NOMO-1 (cell line): ENCODE results near the gene DONSON.

ENCODE experiments used
- DNase-seq, 2 experiments: peaks; one replicate each; lab custom pipeline; 2025; ENCODE audit not compliant: unreplicated experiment in 2 of 2; lab: John Stamatoyannopoulos, UW

Gene DONSON

GRCh38 chr21:33562389-33562788 is 26.1 kb downstream of the DONSON start:
- DNase-seq: no peak

GRCh38 chr21:33561373-33561772 is 27.1 kb downstream of the DONSON start:
- DNase-seq: no peak

GRCh38 chr21:33560965-33561364 is 27.5 kb downstream of the DONSON start:
- DNase-seq: no peak

DNA sequence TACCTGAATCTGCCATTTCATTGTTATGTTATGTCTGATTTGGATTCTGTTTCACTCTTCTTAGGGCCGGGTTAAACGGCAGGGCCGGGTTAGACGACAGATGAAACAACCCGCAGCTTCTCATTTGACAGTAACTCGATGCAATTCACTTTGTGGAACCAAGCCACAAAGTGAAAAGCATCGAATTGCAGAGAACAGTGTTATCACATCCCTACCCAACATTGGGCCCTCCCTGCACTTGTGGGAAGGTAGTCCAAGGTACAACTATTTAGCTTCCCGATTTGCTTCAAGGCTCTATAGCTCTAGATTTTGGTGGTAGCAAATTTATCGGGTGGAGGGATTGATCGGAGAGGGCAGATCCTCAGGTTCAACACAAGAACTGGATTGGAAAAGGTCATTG is 28.7 kb downstream of the DONSON start:
- DNase-seq: no peak

GRCh38 chr21:33558777-33559421 is 29.6 kb downstream of the DONSON start:
- no peak for DNase-seq

- DNase-seq: no peak
Observed at GRCh38 chr21:33557447-33557846, 31.0 kb downstream of the DONSON start.

DNA sequence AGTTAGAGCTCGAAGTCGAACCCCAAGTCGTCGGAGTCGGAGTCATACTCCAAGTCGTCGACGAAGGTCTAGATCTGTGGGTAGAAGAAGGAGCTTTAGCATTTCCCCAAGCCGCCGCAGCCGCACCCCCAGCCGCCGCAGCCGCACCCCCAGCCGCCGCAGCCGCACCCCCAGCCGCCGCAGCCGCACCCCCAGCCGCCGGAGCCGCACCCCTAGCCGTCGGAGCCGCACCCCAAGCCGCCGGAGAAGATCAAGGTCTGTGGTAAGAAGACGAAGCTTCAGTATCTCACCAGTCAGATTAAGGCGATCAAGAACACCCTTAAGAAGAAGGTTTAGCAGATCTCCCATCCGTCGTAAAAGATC is 33.5 kb downstream of the DONSON start:
- DNase-seq: no peak

DNA sequence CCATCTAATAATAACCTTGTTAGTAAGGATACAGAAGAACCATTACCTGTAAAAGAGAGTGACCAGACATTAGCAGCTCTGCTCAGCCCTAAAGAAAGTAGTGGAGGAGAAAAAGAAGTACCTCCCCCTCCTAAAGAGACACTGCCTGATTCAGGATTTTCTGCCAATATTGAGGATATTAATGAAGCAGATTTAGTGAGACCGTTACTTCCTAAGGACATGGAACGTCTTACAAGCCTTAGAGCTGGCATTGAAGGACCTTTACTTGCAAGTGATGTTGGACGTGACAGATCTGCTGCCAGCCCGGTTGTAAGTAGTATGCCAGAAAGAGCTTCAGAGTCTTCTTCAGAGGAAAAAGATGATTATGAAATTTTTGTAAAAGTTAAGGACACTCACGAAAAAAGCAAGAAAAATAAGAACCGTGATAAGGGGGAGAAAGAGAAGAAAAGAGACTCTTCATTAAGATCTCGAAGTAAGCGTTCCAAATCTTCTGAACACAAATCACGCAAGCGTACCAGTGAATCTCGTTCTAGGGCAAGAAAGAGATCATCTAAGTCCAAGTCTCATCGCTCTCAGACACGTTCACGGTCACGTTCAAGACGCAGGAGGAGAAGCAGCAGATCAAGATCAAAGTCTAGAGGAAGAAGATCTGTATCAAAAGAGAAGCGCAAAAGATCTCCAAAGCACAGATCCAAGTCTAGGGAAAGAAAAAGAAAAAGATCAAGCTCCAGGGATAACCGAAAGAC is 34.1 kb downstream of the DONSON start:
- DNase-seq: no peak

DNA sequence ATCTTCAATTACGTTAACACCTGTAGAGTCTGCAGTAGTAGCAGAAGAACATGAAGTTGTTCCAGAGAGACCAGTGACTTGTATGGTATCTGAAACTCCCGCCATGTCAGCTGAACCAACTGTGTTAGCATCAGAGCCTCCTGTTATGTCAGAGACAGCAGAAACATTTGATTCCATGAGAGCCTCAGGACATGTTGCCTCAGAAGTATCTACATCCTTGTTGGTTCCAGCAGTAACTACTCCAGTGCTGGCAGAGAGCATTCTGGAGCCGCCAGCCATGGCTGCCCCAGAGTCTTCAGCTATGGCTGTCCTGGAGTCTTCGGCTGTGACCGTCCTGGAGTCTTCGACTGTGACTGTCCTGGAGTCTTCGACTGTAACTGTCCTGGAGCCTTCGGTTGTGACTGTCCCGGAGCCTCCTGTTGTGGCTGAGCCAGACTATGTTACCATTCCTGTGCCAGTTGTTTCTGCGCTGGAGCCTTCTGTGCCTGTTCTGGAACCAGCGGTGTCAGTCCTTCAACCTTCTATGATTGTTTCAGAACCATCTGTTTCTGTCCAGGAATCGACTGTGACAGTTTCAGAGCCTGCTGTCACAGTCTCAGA is 35.4 kb downstream of the DONSON start:
- no peak for DNase-seq

GRCh38 chr21:33552093-33552998 is 36.1 kb downstream of the DONSON start:
- no peak for DNase-seq

- no peak for DNase-seq
Observed at GRCh38 chr21:33551664-33552063, 36.8 kb downstream of the DONSON start.

- no peak for DNase-seq
Observed at GRCh38 chr21:33550772-33551660, 37.5 kb downstream of the DONSON start.

- DNase-seq: no peak
Observed at GRCh38 chr21:33549848-33550771, 38.4 kb downstream of the DONSON start.

GRCh38 chr21:33546086-33546485 is 42.4 kb downstream of the DONSON start:
- DNase-seq: peak in 1 of 2 experiments; percentile 50

GRCh38 chr21:33544451-33545195 is 43.9 kb downstream of the DONSON start:
- DNase-seq: peak in 1 of 2 experiments; percentile 9

GRCh38 chr21:33543505-33544129 is 44.9 kb downstream of the DONSON start:
- peak in 1 of 2 experiments; percentile 55 for DNase-seq

DNA sequence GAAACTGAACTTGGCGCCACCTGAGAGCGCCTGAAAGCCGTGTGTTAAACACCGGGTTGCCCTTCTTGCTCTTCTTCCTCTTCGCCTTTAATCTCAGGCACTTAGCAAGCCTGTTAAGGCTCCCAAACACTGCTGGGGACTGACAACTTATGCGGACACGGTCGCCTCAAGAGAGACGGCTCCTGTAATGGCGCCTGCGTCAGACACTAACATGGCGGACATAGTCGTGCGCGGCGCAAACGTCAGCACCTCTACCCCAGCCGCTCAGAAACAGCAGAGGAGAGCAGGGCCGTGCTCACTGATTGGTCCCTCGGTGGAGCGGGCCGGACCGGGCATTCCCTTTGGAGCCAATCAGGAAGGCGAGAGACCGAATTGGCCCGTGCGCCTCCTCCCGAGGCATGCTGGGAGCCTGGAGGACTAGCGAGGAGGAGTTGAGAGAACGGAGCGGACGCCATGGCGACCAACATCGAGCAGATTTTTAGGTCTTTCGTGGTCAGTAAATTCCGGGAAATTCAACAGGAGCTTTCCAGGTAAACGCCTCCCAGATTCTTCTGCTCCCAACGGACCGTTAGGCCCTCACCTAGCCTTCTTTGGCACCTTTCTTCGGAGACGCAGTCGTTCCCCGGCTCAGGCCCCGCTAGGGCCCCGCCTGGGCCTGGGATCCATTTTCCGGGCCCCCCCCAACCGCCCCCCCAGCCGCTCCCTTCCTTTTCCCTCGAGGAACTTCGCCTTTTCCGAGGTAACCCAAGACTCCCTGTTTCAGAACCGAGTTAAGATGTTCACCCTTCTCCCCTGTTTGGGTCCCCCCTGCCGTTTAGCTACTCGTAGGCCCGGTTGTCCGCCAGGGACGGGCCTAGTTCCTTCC is 45.6 kb downstream of the DONSON start, which contains the start of gene SON:
Gene SON, plus strand, starts transcription at position 399 of the 865 bp plus-strand sequence. Its CDS starts 55 bp downstream, at position 454.
- DNase-seq: peak; percentile 98 to 99
